Measurements from ENCODE around the gene HIRA. TPM values are rescaled to one million over a fixed set of nuclear protein-coding genes. Genes with fewer than 3 reads are reported as not detected.
A peak's percentile ranks its signal among the peaks of the same experiment; 100 is the strongest.

HIRA gene
- total RNA-seq, 1 donor from 2014 or later = 18.1 TPM

GRCh38 chr22:19478901-19479354 is 47.4 kb upstream of the HIRA start, which contains the start of gene UFD1:
Gene UFD1 (minus strand): TSS chr22:19479193. CDS start chr22:19479085, 108 bp downstream.
- DNase-seq = peak; percentile 85
- Histone ChIP-seq H3K9me3 (replicated peaks) (no peaks in the 10 kb centered on the region), H3K36me3 (peaks cover 18% of the 10 kb centered on the region), H3K27ac (replicated peaks) (peak within 1 kb of the TSS; percentile 98), H3K27me3 (ENCODE audit: low read depth) (no peaks in the 10 kb centered on the region), H3K4me1 (peaks cover 44% of the 10 kb centered on the region), H3K4me3 (peak within 1 kb of the TSS; percentile 90)
- TF ChIP-seq, protein P1, sequence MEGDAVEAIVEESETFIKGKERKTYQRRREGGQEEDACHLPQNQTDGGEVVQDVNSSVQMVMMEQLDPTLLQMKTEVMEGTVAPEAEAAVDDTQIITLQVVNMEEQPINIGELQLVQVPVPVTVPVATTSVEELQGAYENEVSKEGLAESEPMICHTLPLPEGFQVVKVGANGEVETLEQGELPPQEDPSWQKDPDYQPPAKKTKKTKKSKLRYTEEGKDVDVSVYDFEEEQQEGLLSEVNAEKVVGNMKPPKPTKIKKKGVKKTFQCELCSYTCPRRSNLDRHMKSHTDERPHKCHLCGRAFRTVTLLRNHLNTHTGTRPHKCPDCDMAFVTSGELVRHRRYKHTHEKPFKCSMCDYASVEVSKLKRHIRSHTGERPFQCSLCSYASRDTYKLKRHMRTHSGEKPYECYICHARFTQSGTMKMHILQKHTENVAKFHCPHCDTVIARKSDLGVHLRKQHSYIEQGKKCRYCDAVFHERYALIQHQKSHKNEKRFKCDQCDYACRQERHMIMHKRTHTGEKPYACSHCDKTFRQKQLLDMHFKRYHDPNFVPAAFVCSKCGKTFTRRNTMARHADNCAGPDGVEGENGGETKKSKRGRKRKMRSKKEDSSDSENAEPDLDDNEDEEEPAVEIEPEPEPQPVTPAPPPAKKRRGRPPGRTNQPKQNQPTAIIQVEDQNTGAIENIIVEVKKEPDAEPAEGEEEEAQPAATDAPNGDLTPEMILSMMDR (IDR thresholded peaks at IDR 0.05; ENCODE audit: borderline replicate concordance) = no peak
- intact Hi-C loops (cut with micrococcal nuclease) = no loop called here

- no peak for DNase-seq
- TF ChIP-seq, protein P1 (IDR thresholded peaks at IDR 0.05; ENCODE audit: borderline replicate concordance) = no peak
- intact Hi-C loops (cut with micrococcal nuclease) = no loop called here
- Histone ChIP-seq H3K9me3 (replicated peaks) (no peaks in the 10 kb centered on the region), H3K36me3 (peaks cover 24% of the 10 kb centered on the region), H3K4me3 (peak overlapping the region; percentile 90), H3K27me3 (ENCODE audit: low read depth) (no peaks in the 10 kb centered on the region), H3K27ac (replicated peaks) (peak overlapping the region; percentile 98), H3K4me1 (peaks cover 44% of the 10 kb centered on the region)
These were observed 46.7 kb upstream of the HIRA start for GRCh38 chr22:19478045-19478900.

DNA sequence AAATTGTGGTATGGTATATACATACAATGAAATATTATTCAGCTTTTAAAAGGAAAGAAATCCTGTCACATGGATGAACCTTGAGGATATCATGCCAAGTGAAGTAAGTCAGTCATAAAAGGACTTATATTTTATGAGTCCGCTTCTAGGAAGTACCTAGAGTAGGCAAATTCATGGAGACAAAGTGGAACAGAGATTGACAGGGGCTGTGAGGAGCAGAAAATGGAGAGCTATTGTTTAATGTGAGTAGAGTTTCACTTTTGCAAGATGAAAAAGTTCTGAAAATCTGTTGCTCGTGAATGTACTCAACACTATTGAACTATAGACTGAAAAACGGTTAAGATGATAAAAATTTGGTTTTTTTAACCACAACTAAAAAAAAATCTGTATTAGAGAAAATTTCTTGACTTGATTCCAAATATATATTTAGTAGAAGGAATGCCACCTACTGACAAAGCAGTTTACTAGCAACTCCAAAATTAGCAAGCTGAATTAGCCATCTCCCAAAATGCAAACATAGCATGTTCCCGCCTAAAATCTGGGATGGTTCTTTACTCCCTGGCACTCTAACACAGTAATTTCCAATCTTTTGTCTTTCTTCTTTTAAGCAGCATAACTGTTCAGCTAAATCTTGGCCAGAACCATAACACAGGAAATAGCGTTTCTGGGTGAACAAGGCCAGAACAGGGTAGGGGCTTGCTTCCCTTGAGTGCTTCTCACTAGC is 46.0 kb upstream of the HIRA start:
- no peaks in the 10 kb centered on the region for H3K9me3 ChIP-seq (replicated peaks)
- H3K36me3 ChIP-seq = peaks cover 32% of the 10 kb centered on the region
- H3K27ac ChIP-seq (replicated peaks) = peak overlapping the region; percentile 98
- TF ChIP-seq, protein P1 (IDR thresholded peaks at IDR 0.05; ENCODE audit: borderline replicate concordance) = peak; percentile 24
- peaks cover 44% of the 10 kb centered on the region for H3K4me1 ChIP-seq
- peak overlapping the region; percentile 90 for H3K4me3 ChIP-seq
- intact Hi-C loops (cut with micrococcal nuclease) = no loop called here
- DNase-seq = no peak
- no peaks in the 10 kb centered on the region for H3K27me3 ChIP-seq (ENCODE audit: low read depth)

DNA sequence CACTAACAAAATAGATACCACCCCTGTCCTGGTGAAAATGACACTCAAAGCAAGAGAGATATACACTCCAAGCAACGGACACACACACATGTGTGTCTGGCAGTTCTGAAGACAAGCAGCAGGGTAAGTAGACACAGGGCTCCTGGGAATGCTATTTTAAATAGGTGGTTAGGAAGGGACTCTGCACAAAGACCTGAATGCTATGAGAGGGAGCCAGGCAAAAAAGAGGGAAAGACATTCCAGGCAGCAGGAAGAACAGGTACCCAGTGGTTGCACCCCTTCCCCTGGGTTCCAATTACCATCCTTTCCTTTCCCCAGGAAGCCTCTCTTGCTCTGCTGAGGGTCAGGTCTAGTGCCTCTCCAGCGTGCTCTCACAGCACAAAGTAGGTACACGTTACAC is 44.5 kb upstream of the HIRA start:
- no peak overlapping the region for H3K27ac ChIP-seq (replicated peaks)
- TF ChIP-seq, protein P1 (IDR thresholded peaks at IDR 0.05; ENCODE audit: borderline replicate concordance) = no peak
- no peak for DNase-seq
- peaks cover 47% of the 10 kb centered on the region for H3K36me3 ChIP-seq
- H3K4me1 ChIP-seq = peaks cover 44% of the 10 kb centered on the region
- intact Hi-C loops (cut with micrococcal nuclease) = no loop called here
- no peaks in the 10 kb centered on the region for H3K27me3 ChIP-seq (ENCODE audit: low read depth)
- no peak overlapping the region for H3K4me3 ChIP-seq
- no peaks in the 10 kb centered on the region for H3K9me3 ChIP-seq (replicated peaks)

DNA sequence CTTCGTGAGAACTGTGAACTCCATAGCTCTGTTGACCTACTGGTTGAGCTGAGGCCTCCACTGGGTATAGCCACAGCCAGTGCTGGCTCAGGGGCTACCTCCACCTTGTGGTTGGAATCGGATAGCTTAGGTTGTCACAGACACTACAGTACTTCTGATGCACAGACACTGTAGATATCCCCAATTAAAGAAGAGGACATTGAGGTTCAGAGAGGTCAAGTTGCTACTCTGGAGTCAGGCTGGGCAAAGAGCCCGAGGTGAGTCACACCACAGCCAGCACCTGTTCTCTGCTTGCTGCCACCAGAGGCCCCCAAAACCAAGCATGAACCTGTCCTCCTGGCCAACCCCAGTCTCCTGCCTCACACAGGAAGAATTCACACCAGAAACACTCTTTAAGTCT is 42.0 kb upstream of the HIRA start:
- Histone ChIP-seq H3K9me3 (replicated peaks) (no peaks in the 10 kb centered on the region), H3K36me3 (peaks cover 71% of the 10 kb centered on the region), H3K27ac (replicated peaks) (no peak overlapping the region), H3K4me3 (no peak overlapping the region), H3K27me3 (ENCODE audit: low read depth) (no peaks in the 10 kb centered on the region), H3K4me1 (peaks cover 32% of the 10 kb centered on the region)
- TF ChIP-seq, protein P1 (IDR thresholded peaks at IDR 0.05; ENCODE audit: borderline replicate concordance) = no peak
- DNase-seq = no peak
- intact Hi-C loops (cut with micrococcal nuclease) = no loop called here

All from left ventricle myocardium inferior (tissue), 1 donor.